PC-9 (cell line): ENCODE measurements around the gene RITA1. TPM values are rescaled to one million over a fixed set of nuclear protein-coding genes. Genes with fewer than 3 reads are reported as not detected.

Experiments used
- BruUV-seq: library from RNA; stranded (reverse); fragments of 400-500 nt; replicated peaks from 2 replicates; lab custom pipeline; 2021; lab: Mats Ljungman, UMichigan
- CTCF ChIA-PET: fragments of 300-600 bp; sonication (Branson Sonifier 250); formaldehyde crosslinking; loops from one replicate; lab custom pipeline; 2022; ENCODE audit warnings: antibody characterized with exemption; lab: Charles Lee
- POLR2A ChIA-PET: fragments of 300-600 bp; sonication (Branson Sonifier 250); formaldehyde crosslinking; loops from one replicate; lab custom pipeline; 2022; ENCODE audit warnings: antibody characterized with exemption; ENCODE audit not compliant: unreplicated experiment; lab: Charles Lee
- DNase-seq, 2 experiments: peaks; one replicate each; pipeline versions ENCODE4 v3.0.0 to v3.0.0-alpha.2; 2015 to 2022; ENCODE audit warnings: mixed read lengths in 1 of 2
- H2AFZ ChIP-seq: fragments of 200-600 bp; sonication (generic); 2 replicates; pipeline ENCODE4 v1.8.1; 2017; ENCODE audit warnings: antibody characterized with exemption
- H3F3A ChIP-seq: fragments of 200-600 bp; sonication (generic); 2 replicates; pipeline ENCODE4 v1.8.1; 2017; ENCODE audit warnings: antibody characterized with exemption, mild to moderate bottlenecking, low read depth; ENCODE audit not compliant: insufficient read depth
- H3K27ac ChIP-seq: fragments of 200-600 bp; sonication (generic); 2 replicates; pipeline ENCODE4 v1.6.1; 2016; ENCODE audit warnings: mixed run types
- H3K27me3 ChIP-seq: fragments of 200-600 bp; sonication (generic); 2 replicates; pipeline ENCODE4 v1.6.1; 2016; ENCODE audit warnings: low read depth, mixed run types; ENCODE audit not compliant: insufficient read depth
- H3K36me3 ChIP-seq: fragments of 200-600 bp; sonication (generic); 2 replicates; pipeline ENCODE4 v1.6.1; 2016; ENCODE audit warnings: low read depth, mixed run types
- H3K4me1 ChIP-seq: fragments of 200-600 bp; sonication (generic); replicated peaks from 2 replicates; pipeline ENCODE4 v1.6.1; 2016; ENCODE audit warnings: mixed run types; ENCODE audit not compliant: insufficient read depth
- H3K4me2 ChIP-seq: fragments of 200-600 bp; sonication (generic); 2 replicates; pipeline ENCODE4 v1.6.1; 2017; ENCODE audit warnings: mixed run types
- H3K4me3 ChIP-seq: fragments of 200-600 bp; sonication (generic); 2 replicates; pipeline ENCODE4 v1.6.1; 2016; ENCODE audit warnings: mixed run types
- H3K79me2 ChIP-seq: fragments of 200-600 bp; sonication (generic); 2 replicates; pipeline ENCODE4 v1.6.1; 2017; ENCODE audit warnings: low read depth, mixed run types
- H3K9me2 ChIP-seq: fragments of 200-600 bp; sonication (generic); 2 replicates; pipeline ENCODE4 v1.8.1; 2017; ENCODE audit warnings: mild to moderate bottlenecking; ENCODE audit not compliant: insufficient read depth
- H3K9me3 ChIP-seq: fragments of 200-600 bp; sonication (generic); 2 replicates; pipeline ENCODE4 v1.8.1; 2016; ENCODE audit warnings: low read depth; ENCODE audit not compliant: insufficient read depth
- H4K20me1 ChIP-seq: fragments of 200-600 bp; sonication (generic); 2 replicates; pipeline ENCODE4 v1.8.1; 2017; ENCODE audit not compliant: insufficient read depth
- CTCF ChIP-seq: fragments of 200-600 bp; sonication (generic); conservative IDR thresholded peaks from 2 replicates; pipeline ENCODE4 v1.6.1; 2017; ENCODE audit warnings: mixed run types, antibody characterized with exemption, mild to moderate bottlenecking, moderate library complexity
- EZH2 ChIP-seq: fragments of 200-600 bp; sonication (generic); IDR thresholded peaks from 2 replicates; pipeline ENCODE4 v1.8.0; 2017; ENCODE audit warnings: antibody characterized with exemption, low read depth
- intact Hi-C: fragments of 100-400 bp; cut with micrococcal nuclease; formaldehyde crosslinking; loops from one replicate; pipeline ENCODE4 v1.10.0; 2022; ENCODE audit not compliant: unreplicated experiment
- microRNA-seq: library from miRNA; unstranded; fragments of <30 nt; microRNA quantifications from one replicate; pipeline ENCODE4 v1.2.0, GENCODE V29; 2021; ENCODE audit warnings: borderline number of aligned reads, borderline replicate concordance
- total RNA-seq: library from RNA; stranded (reverse); gene quantifications from 2 replicates; pipeline ENCODE4 v1.2.3, GENCODE V29; 2021

Gene RITA1
- total RNA-seq, 1 experiment from 2014 or later = 16.1 TPM

- Histone ChIP-seq H3K4me1 (peaks cover 86% of the 10 kb centered on the region), H3K79me2 (peaks cover 29% of the 10 kb centered on the region), H3F3A (peaks cover 67% of the 10 kb centered on the region), H3K9me2 (no peaks in the 10 kb centered on the region), H3K9me3 (no peaks in the 10 kb centered on the region), H2AFZ (no peak overlapping the region), H3K36me3 (no peaks in the 10 kb centered on the region), H3K27ac (peak overlapping the region; percentile 93), H3K27me3 (no peaks in the 10 kb centered on the region), H4K20me1 (0 out of 2 replicates have a peak, but pooled peaks cover 4% of the 10 kb centered on the region), H3K4me2 (peak overlapping the region; percentile 66), H3K4me3 (peak overlapping the region; percentile 36; the same call in 1 of the 2 replicates)
- intact Hi-C loops = loop anchor here (1.0 to 5.0 kb wide), 3 partner anchors 10 to 44 kb away; no protein-coding TSS in a partner anchor
- no peak for TF ChIP-seq CTCF
- no peak for TF ChIP-seq EZH2
- no TSS peak for BruUV-seq
- peak; percentile 60 to 99 for DNase-seq
- CTCF ChIA-PET = interaction anchor here (0.5 kb wide), 1 partner anchor 44 kb away, joined by 3 read pairs; no protein-coding TSS in a partner anchor
- POLR2A ChIA-PET = interaction anchor here (0.5 to 0.6 kb wide), 2 partner anchors 20 to 57 kb away, joined by 3 to 4 read pairs; partner anchors contain the start of gene TPCN1
These were observed 55.9 kb downstream of the RITA1 start for GRCh38 chr12:113241191-113242025.

Small RNA genes within 50 kb of the gene (microRNA-seq; reads per million reads assigned to microRNA genes)
- not detected for gene MIR7106

Other genes with a start within 250 kb of the RITA1 start
- gene OAS3, start 247.2 kb upstream of the RITA1 start, total RNA-seq = 16.2 and 17.4 TPM in 2 replicates
- gene OAS2, start 207.2 kb upstream of the RITA1 start, total RNA-seq = 0.98 and 1.3 TPM in 2 replicates
- gene DTX1, start 129.0 kb upstream of the RITA1 start, total RNA-seq = 0.13 and 0.25 TPM in 2 replicates
- gene RASAL1, start 50.0 kb upstream of the RITA1 start, total RNA-seq = 14.9 and 23.6 TPM in 2 replicates
- 1.3 and 1.9 TPM in 2 replicates for gene CFAP73, start 36.0 kb upstream of the RITA1 start, total RNA-seq
- gene DDX54, start 243 bp upstream of the RITA1 start, total RNA-seq = 80.1 and 81.3 TPM in 2 replicates
- 34.1 and 42.7 TPM in 2 replicates for gene TPCN1, start 35.7 kb downstream of the RITA1 start, total RNA-seq
- gene SLC8B1, start 149.4 kb downstream of the RITA1 start, total RNA-seq = 29.0 and 39.1 TPM in 2 replicates
- gene PLBD2, start 172.9 kb downstream of the RITA1 start, total RNA-seq = 30.7 and 33.8 TPM in 2 replicates
- not detected in 2 replicates for gene SDS, start 218.2 kb downstream of the RITA1 start, total RNA-seq
- gene SDSL, start 236.7 kb downstream of the RITA1 start, total RNA-seq = 14.2 and 26.6 TPM in 2 replicates